HL-60 (cell line): ENCODE results near the gene CELF5.

Experiments
- DNase-seq, 2 experiments: peaks; one replicate each; pipeline ENCODE4 v3.0.0-alpha.2; 2010 to 2020; ENCODE audit warnings: low read depth in 1 of 2, low spot score in 1 of 2
- H3K27ac ChIP-seq: fragments of 250-450 bp; sonication (Bioruptor Pico); replicated peaks from 2 replicates; pipeline ENCODE4 v1.5.1; 2020; ENCODE audit warnings: mild to moderate bottlenecking, moderate library complexity
- H3K27me3 ChIP-seq: fragments of 250-450 bp; sonication (Bioruptor Pico); 2 replicates; pipeline ENCODE4 v1.5.1; 2021; ENCODE audit warnings: mild to moderate bottlenecking, moderate library complexity; ENCODE audit not compliant: insufficient read depth, poor library complexity, severe bottlenecking
- H3K4me3 ChIP-seq: replicated peaks from 2 replicates; pipeline ENCODE4 v1.5.1; 2011; ENCODE audit warnings: mild to moderate bottlenecking, control low read depth, low read length; ENCODE audit not compliant: insufficient read depth
- GABPA ChIP-seq: IDR thresholded peaks from 2 replicates; pipeline ENCODE4 v1.6.1; 2012; ENCODE audit warnings: low read depth
- POLR2AphosphoS5 ChIP-seq: IDR thresholded peaks from 2 replicates; pipeline ENCODE4 v1.6.1; 2012; ENCODE audit warnings: low read depth
- SPI1 ChIP-seq: IDR thresholded peaks from 2 replicates; pipeline ENCODE4 v1.6.1; 2012; ENCODE audit warnings: low read depth, mild to moderate bottlenecking, borderline replicate concordance
- TF ChIP-seq, protein P1 (sequence below): IDR thresholded peaks from 2 replicates; pipeline ENCODE4 v1.6.1; 2012; ENCODE audit warnings: low read depth; ENCODE audit not compliant: insufficient replicate concordance
- TF ChIP-seq, protein P2 (sequence below): IDR thresholded peaks from one replicate; pipeline ENCODE4 v1.5.1; 2011; ENCODE audit warnings: low read length, control low read depth, inconsistent platforms; ENCODE audit not compliant: insufficient read depth

The CELF5 gene

DNA sequence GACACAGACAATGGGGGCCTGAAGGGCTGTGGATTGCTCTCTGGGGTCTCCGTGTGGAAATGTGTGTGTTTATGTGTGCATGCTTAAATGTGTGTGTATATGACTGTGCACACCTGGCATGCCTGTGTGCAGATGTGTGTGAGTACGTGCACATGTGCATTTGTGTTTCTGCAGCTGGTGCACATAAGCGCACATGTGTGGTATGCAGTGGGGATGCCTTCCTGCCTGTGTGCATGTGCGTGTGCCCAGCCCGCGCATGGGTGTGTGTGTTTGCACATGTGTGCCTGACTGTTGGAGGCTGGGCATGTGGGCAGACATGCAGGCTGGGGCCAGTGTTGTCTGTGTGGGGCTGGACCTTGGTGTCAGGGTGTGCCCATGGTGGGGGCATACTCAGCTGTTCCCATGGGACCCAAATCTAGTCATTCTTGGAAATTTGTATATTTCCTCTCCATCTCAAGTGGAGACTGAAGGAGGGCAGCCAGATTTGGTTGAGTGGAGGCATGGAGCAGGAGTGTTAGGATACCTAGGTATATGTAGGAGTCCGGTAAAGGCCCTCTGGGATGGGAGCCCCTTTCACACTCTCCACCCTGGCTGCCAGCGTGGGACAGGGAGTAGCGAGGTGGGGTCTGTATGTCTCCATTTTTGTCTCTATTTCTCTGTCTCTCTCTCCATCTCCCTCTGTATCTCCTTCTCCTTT is 49.9 kb downstream of the CELF5 start:
- no peak for TF ChIP-seq SPI1
- TF ChIP-seq POLR2AphosphoS5: no peak
- TF ChIP-seq, protein P1, sequence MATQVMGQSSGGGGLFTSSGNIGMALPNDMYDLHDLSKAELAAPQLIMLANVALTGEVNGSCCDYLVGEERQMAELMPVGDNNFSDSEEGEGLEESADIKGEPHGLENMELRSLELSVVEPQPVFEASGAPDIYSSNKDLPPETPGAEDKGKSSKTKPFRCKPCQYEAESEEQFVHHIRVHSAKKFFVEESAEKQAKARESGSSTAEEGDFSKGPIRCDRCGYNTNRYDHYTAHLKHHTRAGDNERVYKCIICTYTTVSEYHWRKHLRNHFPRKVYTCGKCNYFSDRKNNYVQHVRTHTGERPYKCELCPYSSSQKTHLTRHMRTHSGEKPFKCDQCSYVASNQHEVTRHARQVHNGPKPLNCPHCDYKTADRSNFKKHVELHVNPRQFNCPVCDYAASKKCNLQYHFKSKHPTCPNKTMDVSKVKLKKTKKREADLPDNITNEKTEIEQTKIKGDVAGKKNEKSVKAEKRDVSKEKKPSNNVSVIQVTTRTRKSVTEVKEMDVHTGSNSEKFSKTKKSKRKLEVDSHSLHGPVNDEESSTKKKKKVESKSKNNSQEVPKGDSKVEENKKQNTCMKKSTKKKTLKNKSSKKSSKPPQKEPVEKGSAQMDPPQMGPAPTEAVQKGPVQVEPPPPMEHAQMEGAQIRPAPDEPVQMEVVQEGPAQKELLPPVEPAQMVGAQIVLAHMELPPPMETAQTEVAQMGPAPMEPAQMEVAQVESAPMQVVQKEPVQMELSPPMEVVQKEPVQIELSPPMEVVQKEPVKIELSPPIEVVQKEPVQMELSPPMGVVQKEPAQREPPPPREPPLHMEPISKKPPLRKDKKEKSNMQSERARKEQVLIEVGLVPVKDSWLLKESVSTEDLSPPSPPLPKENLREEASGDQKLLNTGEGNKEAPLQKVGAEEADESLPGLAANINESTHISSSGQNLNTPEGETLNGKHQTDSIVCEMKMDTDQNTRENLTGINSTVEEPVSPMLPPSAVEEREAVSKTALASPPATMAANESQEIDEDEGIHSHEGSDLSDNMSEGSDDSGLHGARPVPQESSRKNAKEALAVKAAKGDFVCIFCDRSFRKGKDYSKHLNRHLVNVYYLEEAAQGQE: no peak
- TF ChIP-seq, protein P2, sequence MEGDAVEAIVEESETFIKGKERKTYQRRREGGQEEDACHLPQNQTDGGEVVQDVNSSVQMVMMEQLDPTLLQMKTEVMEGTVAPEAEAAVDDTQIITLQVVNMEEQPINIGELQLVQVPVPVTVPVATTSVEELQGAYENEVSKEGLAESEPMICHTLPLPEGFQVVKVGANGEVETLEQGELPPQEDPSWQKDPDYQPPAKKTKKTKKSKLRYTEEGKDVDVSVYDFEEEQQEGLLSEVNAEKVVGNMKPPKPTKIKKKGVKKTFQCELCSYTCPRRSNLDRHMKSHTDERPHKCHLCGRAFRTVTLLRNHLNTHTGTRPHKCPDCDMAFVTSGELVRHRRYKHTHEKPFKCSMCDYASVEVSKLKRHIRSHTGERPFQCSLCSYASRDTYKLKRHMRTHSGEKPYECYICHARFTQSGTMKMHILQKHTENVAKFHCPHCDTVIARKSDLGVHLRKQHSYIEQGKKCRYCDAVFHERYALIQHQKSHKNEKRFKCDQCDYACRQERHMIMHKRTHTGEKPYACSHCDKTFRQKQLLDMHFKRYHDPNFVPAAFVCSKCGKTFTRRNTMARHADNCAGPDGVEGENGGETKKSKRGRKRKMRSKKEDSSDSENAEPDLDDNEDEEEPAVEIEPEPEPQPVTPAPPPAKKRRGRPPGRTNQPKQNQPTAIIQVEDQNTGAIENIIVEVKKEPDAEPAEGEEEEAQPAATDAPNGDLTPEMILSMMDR: no peak
- no peak for TF ChIP-seq GABPA
- Histone ChIP-seq H3K27me3 (peaks cover 23% of the 10 kb centered on the region), H3K4me3 (no peak overlapping the region), H3K27ac (no peak overlapping the region)
- DNase-seq: no peak

DNA sequence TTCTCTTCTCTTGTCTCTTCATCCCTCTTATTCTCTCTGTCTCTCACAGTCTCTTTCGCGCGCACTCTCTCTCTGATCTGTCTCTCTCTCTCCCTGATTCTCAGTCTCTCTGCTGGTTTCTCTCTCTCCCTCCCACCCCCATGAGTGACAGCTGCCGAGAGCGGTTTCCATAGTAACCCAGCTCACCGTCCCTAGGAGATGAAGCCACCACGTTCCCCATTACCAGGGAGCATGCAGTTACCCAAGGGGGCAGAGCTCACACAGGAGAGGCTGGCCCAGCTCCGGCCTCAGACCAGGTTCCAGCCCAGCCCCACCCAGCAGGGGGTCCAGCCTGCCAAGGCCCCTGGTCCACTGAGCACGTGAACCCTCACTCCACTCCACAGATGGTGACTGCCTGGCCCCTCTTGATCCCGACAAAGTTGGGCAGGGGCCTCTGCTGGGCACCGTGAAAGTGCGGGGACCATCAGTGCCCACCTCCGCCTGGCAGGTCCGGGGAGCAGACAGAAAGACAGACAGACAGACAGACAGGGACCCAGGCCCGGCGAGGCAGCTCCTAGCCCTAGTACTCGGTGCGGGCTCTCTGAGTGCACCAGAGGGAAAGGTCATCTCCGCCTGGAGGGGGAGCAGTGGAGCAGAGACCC is 50.6 kb downstream of the CELF5 start:
- no peak for TF ChIP-seq POLR2AphosphoS5
- TF ChIP-seq SPI1: no peak
- TF ChIP-seq GABPA: no peak
- no peak for DNase-seq
- H3K27me3 ChIP-seq: peaks cover 19% of the 10 kb centered on the region
- H3K27ac ChIP-seq: no peak overlapping the region
- peak overlapping the region; percentile 43 for H3K4me3 ChIP-seq

DNA sequence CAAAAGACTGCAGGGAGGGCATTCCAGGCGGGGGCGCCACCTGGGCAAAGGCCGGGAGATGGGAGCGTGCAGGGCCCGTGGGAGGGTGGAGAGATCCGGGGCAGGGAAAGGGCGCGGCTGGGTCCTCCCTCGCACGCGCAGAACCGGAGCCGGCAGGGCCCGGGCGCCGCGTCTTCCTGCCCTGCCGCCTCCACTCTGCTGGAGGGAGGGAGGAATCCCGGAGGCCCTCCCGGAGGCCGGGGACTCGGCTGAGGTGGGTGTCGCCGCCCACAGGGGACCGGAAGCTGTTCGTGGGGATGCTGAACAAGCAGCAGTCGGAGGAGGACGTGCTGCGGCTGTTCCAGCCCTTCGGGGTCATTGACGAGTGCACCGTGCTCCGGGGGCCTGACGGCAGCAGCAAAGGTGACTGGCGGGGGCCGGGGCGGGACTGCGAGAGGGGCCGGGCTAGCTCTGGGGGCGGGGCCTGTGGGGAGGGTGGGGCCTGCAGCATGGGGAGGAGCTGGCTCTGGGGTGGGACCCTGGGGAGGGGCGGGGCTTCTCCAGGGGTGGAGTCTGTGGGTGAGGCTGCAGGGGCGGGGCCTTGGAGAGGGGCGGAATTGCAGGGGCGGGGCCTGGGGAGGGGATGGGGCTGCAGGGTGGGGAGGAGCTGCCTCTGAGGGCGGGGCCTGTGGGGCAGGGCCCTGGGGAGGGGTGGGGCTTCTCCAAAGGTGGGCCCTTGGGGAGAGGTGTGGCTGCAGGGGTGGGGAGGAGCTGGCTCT is 51.3 kb downstream of the CELF5 start:
- TF ChIP-seq, protein P2: no peak
- TF ChIP-seq SPI1 (no peak), POLR2AphosphoS5 (no peak), GABPA (no peak)
- TF ChIP-seq, protein P1: no peak
- H3K27me3 ChIP-seq: peaks cover 14% of the 10 kb centered on the region
- peak overlapping the region; percentile 43 for H3K4me3 ChIP-seq
- H3K27ac ChIP-seq: no peak overlapping the region
- DNase-seq: peak; percentile 47 to 48

DNA sequence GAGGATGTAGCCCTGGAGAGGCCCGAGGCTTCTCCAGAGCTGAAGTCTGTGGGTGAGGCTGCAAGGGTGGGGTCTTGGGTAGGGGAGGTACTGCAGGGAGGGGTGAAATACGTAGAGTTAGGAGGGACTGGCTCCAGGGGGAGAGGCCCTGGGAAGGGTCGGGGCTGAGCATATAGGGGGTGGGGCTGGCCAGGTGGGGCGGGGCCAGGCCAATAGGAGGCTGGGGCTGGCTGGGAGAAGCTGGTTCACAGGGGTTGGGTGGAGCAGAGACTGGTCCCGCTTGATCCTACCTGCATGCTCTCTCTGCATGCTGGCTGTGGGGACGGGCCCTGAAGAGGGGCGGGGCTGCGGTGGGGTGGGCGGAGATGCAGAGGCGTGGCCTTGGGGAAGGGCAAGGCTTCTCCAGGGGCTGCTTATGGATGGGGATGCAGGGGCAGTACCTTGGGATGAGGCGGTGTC is 51.9 kb downstream of the CELF5 start:
- H3K27ac ChIP-seq: no peak overlapping the region
- H3K27me3 ChIP-seq: peaks cover 19% of the 10 kb centered on the region
- H3K4me3 ChIP-seq: no peak overlapping the region
- TF ChIP-seq, protein P1: no peak
- TF ChIP-seq, protein P2: no peak
- TF ChIP-seq GABPA: no peak
- TF ChIP-seq SPI1: no peak
- no peak for TF ChIP-seq POLR2AphosphoS5
- no peak for DNase-seq
